Measurements from ENCODE around the gene L3MBTL2. TPM values are rescaled to one million over a fixed set of nuclear protein-coding genes. Genes with fewer than 3 reads are reported as not detected.

Gene L3MBTL2
- total and polyA plus RNA-seq, 11 donors, result 7.3 to 25.7 (median 14.6) TPM

- no peaks in the 10 kb centered on the region for H3K9me3 ChIP-seq
- WGBS, 4 donors, result 88 to 93% (median 91%) methylated on average over 10 to 15 of the region's 15 CpGs; no CpG with 5 or more reads in 1 of the 4 donors
- no peak overlapping the region for H3K4me3 ChIP-seq
- H3K36me3 ChIP-seq, result peaks cover 0 to 84% (median 57%) of the 10 kb centered on the region in 9 donors
- DNase-seq (no peak), ATAC-seq (peak in 3 of 4 donors; percentile 5 to 19 (median 7))
- peaks cover 0 to 14% (median 0%) of the 10 kb centered on the region in 12 donors for H3K4me1 ChIP-seq
- intact Hi-C loops (cut with DNase I), result no loop called here
- H3K27me3 ChIP-seq, result no peaks in the 10 kb centered on the region
- H3K27ac ChIP-seq, result peak overlapping the region in 9 of 12 donors; percentile 43 to 84 (median 69)
- TF ChIP-seq POLR2A (IDR thresholded peaks at IDR 0.05) (no peak), CTCF (IDR thresholded peaks at IDR 0.05) (no peak)
Measured at GRCh38 chr22:41248314-41248713, 43.2 kb downstream of the L3MBTL2 start.

GRCh38 chr22:41248758-41249157, 43.6 kb downstream of the L3MBTL2 start:
- DNase-seq (no peak), ATAC-seq (peak in 2 of 4 donors; percentile 6 to 25)
- Histone ChIP-seq H3K4me1 (peaks cover 0 to 14% (median 0%) of the 10 kb centered on the region in 12 donors), H3K4me3 (no peak overlapping the region), H3K36me3 (peaks cover 0 to 89% (median 61%) of the 10 kb centered on the region in 9 donors), H3K9me3 (no peaks in the 10 kb centered on the region), H3K27ac (peak overlapping the region in 7 of 12 donors; percentile 58 to 84 (median 73)), H3K27me3 (no peaks in the 10 kb centered on the region)
- TF ChIP-seq POLR2A (IDR thresholded peaks at IDR 0.05) (no peak), CTCF (IDR thresholded peaks at IDR 0.05) (no peak)
- WGBS, 4 donors, result 48 to 81% (median 80%) methylated on average over 8 to 10 of the region's 10 CpGs
- intact Hi-C loops (cut with DNase I), result no loop called here

- H3K4me3 ChIP-seq, result no peak overlapping the region
- H3K27ac ChIP-seq, result peak overlapping the region in 2 of 12 donors; percentile 58 to 84
- TF ChIP-seq POLR2A (IDR thresholded peaks at IDR 0.05) (no peak), CTCF (IDR thresholded peaks at IDR 0.05) (no peak)
- no peaks in the 10 kb centered on the region for H3K9me3 ChIP-seq
- H3K36me3 ChIP-seq, result peaks cover 0 to 95% (median 68%) of the 10 kb centered on the region in 9 donors
- peaks cover 0 to 14% (median 0%) of the 10 kb centered on the region in 12 donors for H3K4me1 ChIP-seq
- intact Hi-C loops (cut with DNase I), result no loop called here
- no peaks in the 10 kb centered on the region for H3K27me3 ChIP-seq
- no peak for ATAC-seq
- DNase-seq, result no peak
- whole genome bisulfite sequencing, 4 donors, result 93 to 96% (median 95%) methylated on average over 10 to 14 of the region's 14 CpGs
Measured at GRCh38 chr22:41249442-41249841, 44.3 kb downstream of the L3MBTL2 start.

- Histone ChIP-seq H3K9me3 (no peaks in the 10 kb centered on the region), H3K4me3 (no peak overlapping the region), H3K4me1 (peaks cover 0 to 14% (median 0%) of the 10 kb centered on the region in 12 donors), H3K27me3 (no peaks in the 10 kb centered on the region), H3K27ac (no peak overlapping the region), H3K36me3 (peaks cover 0 to 100% (median 71%) of the 10 kb centered on the region in 9 donors)
- ATAC-seq, result no peak
- no peak for DNase-seq
- intact Hi-C loops (cut with DNase I), result no loop called here
- 92 to 96% (median 95%) methylated on average over 12 of the region's 12 CpGs for WGBS, 4 donors
- TF ChIP-seq CTCF (IDR thresholded peaks at IDR 0.05) (no peak), POLR2A (IDR thresholded peaks at IDR 0.05) (no peak)
Measured at GRCh38 chr22:41250127-41250526, 45.0 kb downstream of the L3MBTL2 start.
